Neural cell (in vitro differentiated cells): Measurements from ENCODE around the gene PLIN3.

ENCODE experiments used
- EP300 ChIP-seq: fragments of 450-650 bp; conservative IDR thresholded peaks from 2 replicates; pipeline ENCODE4 v1.6.1; 2014; ENCODE audit warnings: antibody characterized with exemption, mild to moderate bottlenecking, moderate library complexity; ENCODE audit not compliant: poor library complexity, severe bottlenecking
- EZH2 ChIP-seq: fragments of 200-600, 300-800 bp; shearing (Covaris generic), sonication (generic); IDR thresholded peaks from 2 replicates; pipeline ENCODE4 v1.6.1; 2014; ENCODE audit warnings: antibody characterized with exemption, low read length, borderline replicate concordance, mild to moderate bottlenecking; ENCODE audit not compliant: insufficient read depth, poor library complexity, severe bottlenecking
- MXI1 ChIP-seq: fragments of 450-650 bp; conservative IDR thresholded peaks from 2 replicates; pipeline ENCODE4 v1.6.1; 2014; ENCODE audit warnings: antibody characterized with exemption, mild to moderate bottlenecking; ENCODE audit not compliant: poor library complexity, severe bottlenecking
- POLR2AphosphoS5 ChIP-seq: IDR thresholded peaks from 2 replicates; pipeline ENCODE4 v1.6.1; 2012
- RAD21 ChIP-seq: fragments of 450-650 bp; conservative IDR thresholded peaks from 2 replicates; pipeline ENCODE4 v1.6.1; 2014; ENCODE audit warnings: antibody characterized with exemption, mild to moderate bottlenecking, moderate library complexity
- SMC3 ChIP-seq: fragments of 450-650 bp; conservative IDR thresholded peaks from 2 replicates; pipeline ENCODE4 v1.6.1; 2014; ENCODE audit warnings: antibody characterized with exemption, mild to moderate bottlenecking, moderate library complexity; ENCODE audit not compliant: poor library complexity
- TAF1 ChIP-seq: IDR thresholded peaks from 2 replicates; pipeline ENCODE4 v1.6.1; 2012; ENCODE audit warnings: low read depth
- TF ChIP-seq, protein P1 (sequence below): fragments of 450-650 bp; IDR thresholded peaks from 2 replicates; pipeline ENCODE4 v1.5.1; 2014; ENCODE audit warnings: antibody characterized with exemption, mild to moderate bottlenecking, moderate library complexity; ENCODE audit not compliant: poor library complexity, severe bottlenecking
- TF ChIP-seq, protein P2 (sequence below): IDR thresholded peaks from 2 replicates; pipeline ENCODE4 v1.6.1; 2012; ENCODE audit warnings: borderline replicate concordance

- TF ChIP-seq, protein P1, sequence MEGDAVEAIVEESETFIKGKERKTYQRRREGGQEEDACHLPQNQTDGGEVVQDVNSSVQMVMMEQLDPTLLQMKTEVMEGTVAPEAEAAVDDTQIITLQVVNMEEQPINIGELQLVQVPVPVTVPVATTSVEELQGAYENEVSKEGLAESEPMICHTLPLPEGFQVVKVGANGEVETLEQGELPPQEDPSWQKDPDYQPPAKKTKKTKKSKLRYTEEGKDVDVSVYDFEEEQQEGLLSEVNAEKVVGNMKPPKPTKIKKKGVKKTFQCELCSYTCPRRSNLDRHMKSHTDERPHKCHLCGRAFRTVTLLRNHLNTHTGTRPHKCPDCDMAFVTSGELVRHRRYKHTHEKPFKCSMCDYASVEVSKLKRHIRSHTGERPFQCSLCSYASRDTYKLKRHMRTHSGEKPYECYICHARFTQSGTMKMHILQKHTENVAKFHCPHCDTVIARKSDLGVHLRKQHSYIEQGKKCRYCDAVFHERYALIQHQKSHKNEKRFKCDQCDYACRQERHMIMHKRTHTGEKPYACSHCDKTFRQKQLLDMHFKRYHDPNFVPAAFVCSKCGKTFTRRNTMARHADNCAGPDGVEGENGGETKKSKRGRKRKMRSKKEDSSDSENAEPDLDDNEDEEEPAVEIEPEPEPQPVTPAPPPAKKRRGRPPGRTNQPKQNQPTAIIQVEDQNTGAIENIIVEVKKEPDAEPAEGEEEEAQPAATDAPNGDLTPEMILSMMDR, result no peak
- TF ChIP-seq, protein P2, sequence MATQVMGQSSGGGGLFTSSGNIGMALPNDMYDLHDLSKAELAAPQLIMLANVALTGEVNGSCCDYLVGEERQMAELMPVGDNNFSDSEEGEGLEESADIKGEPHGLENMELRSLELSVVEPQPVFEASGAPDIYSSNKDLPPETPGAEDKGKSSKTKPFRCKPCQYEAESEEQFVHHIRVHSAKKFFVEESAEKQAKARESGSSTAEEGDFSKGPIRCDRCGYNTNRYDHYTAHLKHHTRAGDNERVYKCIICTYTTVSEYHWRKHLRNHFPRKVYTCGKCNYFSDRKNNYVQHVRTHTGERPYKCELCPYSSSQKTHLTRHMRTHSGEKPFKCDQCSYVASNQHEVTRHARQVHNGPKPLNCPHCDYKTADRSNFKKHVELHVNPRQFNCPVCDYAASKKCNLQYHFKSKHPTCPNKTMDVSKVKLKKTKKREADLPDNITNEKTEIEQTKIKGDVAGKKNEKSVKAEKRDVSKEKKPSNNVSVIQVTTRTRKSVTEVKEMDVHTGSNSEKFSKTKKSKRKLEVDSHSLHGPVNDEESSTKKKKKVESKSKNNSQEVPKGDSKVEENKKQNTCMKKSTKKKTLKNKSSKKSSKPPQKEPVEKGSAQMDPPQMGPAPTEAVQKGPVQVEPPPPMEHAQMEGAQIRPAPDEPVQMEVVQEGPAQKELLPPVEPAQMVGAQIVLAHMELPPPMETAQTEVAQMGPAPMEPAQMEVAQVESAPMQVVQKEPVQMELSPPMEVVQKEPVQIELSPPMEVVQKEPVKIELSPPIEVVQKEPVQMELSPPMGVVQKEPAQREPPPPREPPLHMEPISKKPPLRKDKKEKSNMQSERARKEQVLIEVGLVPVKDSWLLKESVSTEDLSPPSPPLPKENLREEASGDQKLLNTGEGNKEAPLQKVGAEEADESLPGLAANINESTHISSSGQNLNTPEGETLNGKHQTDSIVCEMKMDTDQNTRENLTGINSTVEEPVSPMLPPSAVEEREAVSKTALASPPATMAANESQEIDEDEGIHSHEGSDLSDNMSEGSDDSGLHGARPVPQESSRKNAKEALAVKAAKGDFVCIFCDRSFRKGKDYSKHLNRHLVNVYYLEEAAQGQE, result no peak
- TF ChIP-seq EP300 (no peak), SMC3 (no peak), TAF1 (no peak), POLR2AphosphoS5 (no peak), EZH2 (no peak), RAD21 (no peak), MXI1 (no peak)
These were observed 41.3 kb upstream of the PLIN3 start for GRCh38 chr19:4908781-4909155.
